Panc1 (cell line): ENCODE data around the gene LUC7L. TPM values are rescaled to one million over a fixed set of nuclear protein-coding genes. Genes with fewer than 3 reads are reported as not detected.
"Not testable (repeated sequence)": the region's sequence is repeated elsewhere in the genome, so short reads cannot be mapped to it uniquely, and the experiment has no call there.

ENCODE experiments used
- ATAC-seq: fragments of 200-7000 bp; cut with Tn5 transposase; 2 replicates; pipeline ENCODE4 v1.9.1; 2020; ENCODE audit warnings: mild to moderate bottlenecking, moderate library complexity
- BruUV-seq: library from RNA; stranded (reverse); fragments of 400-500 nt; replicated peaks from 2 replicates; lab custom pipeline; 2021; lab: Mats Ljungman, UMichigan
- CTCF ChIA-PET: fragments of 300-600 bp; sonication (Branson Sonifier 250); formaldehyde crosslinking; loops from one replicate; lab custom pipeline; 2022; ENCODE audit warnings: antibody characterized with exemption; lab: Charles Lee
- POLR2A ChIA-PET: fragments of 300-600 bp; sonication (Branson Sonifier 250); formaldehyde crosslinking; loops from one replicate; lab custom pipeline; 2022; ENCODE audit warnings: antibody characterized with exemption; lab: Charles Lee
- DNase-seq: peaks from one replicate; pipeline ENCODE4 v3.0.0-alpha.2; 2010; ENCODE audit warnings: low read depth, low spot score
- H3K27ac ChIP-seq: 2 replicates; pipeline ENCODE4 v1.5.1; 2011; ENCODE audit warnings: mild to moderate bottlenecking, low read length, inconsistent platforms
- H3K27me3 ChIP-seq: fragments of 200-500 bp; sonication (Bioruptor generic); 2 replicates; pipeline ENCODE4 v1.6.0; 2014; ENCODE audit warnings: low read length, inconsistent platforms; ENCODE audit not compliant: control insufficient read depth, insufficient read depth
- H3K36me3 ChIP-seq: fragments of 200-500 bp; sonication (Bioruptor generic); 2 replicates; pipeline ENCODE4 v1.5.1; 2014; ENCODE audit warnings: inconsistent platforms, mild to moderate bottlenecking, low read length, moderate library complexity; ENCODE audit not compliant: control insufficient read depth, insufficient read depth
- H3K4me1 ChIP-seq: 2 replicates; pipeline ENCODE4 v1.5.1; 2011; ENCODE audit warnings: inconsistent platforms, mild to moderate bottlenecking, low read length, moderate library complexity; ENCODE audit not compliant: control insufficient read depth, insufficient read depth
- H3K4me3 ChIP-seq, 2 experiments: 2 replicates each; pipeline ENCODE4 v1.5.1; 2011 to 2012; ENCODE audit warnings: low read depth in 2 of 2, low read length in 2 of 2, mild to moderate bottlenecking in 2 of 2, inconsistent platforms in 1 of 2, moderate library complexity in 1 of 2
- H3K9me3 ChIP-seq: fragments of 200-500 bp; sonication (Bioruptor generic); 2 replicates; pipeline ENCODE4 v1.5.1; 2014; ENCODE audit warnings: low read depth, mild to moderate bottlenecking, inconsistent platforms, low read length, moderate library complexity; ENCODE audit not compliant: control insufficient read depth, insufficient read depth
- CTCF ChIP-seq: fragments of 450-650 bp; IDR thresholded peaks from 2 replicates; pipeline ENCODE4 v1.5.1; 2017; ENCODE audit warnings: mild to moderate bottlenecking
- POLR2AphosphoS5 ChIP-seq: IDR thresholded peaks from 2 replicates; pipeline ENCODE4 v1.6.1; 2012; ENCODE audit warnings: mild to moderate bottlenecking, low read depth, low read length, moderate library complexity
- SIN3A ChIP-seq: IDR thresholded peaks from 2 replicates; pipeline ENCODE4 v1.6.1; 2012; ENCODE audit warnings: low read depth, mild to moderate bottlenecking, low read length, moderate library complexity, borderline replicate concordance; ENCODE audit not compliant: insufficient read depth
- TCF7L2 ChIP-seq: IDR thresholded peaks from 2 replicates; pipeline ENCODE4 v1.6.1; 2011; ENCODE audit warnings: mild to moderate bottlenecking, low read depth, low read length, inconsistent platforms
- in situ Hi-C: cut with HindIII; loops from 2 replicates; pipeline ENCODE4 v1.10.0; 2016; ENCODE audit warnings: low sequenced_read_pairs, low pct_unique_long_range_greater_than_20kb
- intact Hi-C: fragments of 100-400 bp; cut with micrococcal nuclease; formaldehyde crosslinking; loops from one replicate; pipeline ENCODE4 v1.10.0; 2022; ENCODE audit not compliant: unreplicated experiment
- total RNA-seq: library from RNA; stranded (reverse); gene quantifications from one replicate; pipeline ENCODE4 v1.2.1, GENCODE V29; 2021; ENCODE audit not compliant: unreplicated experiment
- TF ChIP-seq, protein P1 (sequence below), 2 experiments: IDR thresholded peaks; 2 replicates each; pipeline ENCODE4 v1.6.1; 2011 to 2012; ENCODE audit warnings: low read depth in 2 of 2, control low read depth in 1 of 2, low read length in 1 of 2, mild to moderate bottlenecking in 1 of 2, moderate library complexity in 1 of 2; ENCODE audit not compliant: insufficient read depth in 1 of 2

Gene LUC7L
- total RNA-seq, 1 experiment from 2014 or later = 75.3 TPM

DNA sequence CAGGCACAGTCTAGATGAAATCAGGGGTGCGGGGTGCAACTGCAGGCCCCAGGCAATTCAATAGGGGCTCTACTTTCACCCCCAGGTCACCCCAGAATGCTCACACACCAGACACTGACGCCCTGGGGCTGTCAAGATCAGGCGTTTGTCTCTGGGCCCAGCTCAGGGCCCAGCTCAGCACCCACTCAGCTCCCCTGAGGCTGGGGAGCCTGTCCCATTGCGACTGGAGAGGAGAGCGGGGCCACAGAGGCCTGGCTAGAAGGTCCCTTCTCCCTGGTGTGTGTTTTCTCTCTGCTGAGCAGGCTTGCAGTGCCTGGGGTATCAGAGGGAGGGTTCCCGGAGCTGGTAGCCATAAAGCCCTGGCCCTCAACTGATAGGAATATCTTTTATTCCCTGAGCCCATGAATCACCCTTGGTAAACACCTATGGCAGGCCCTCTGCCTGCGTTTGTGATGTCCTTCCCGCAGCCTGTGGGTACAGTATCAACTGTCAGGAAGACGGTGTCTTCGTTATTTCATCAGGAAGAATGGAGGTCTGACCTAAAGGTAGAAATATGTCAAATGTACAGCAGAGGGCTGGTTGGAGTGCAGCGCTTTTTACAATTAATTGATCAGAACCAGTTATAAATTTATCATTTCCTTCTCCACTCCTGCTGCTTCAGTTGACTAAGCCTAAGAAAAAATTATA is 51.1 kb downstream of the LUC7L start:
- intact Hi-C loops = no loop called here
- Histone ChIP-seq H3K4me3 (no peak overlapping the region), H3K27ac (no peak overlapping the region), H3K9me3 (no peaks in the 10 kb centered on the region), H3K4me1 (peaks cover 6% of the 10 kb centered on the region; the same call in 1 of the 2 replicates), H3K36me3 (no peaks in the 10 kb centered on the region), H3K27me3 (no peaks in the 10 kb centered on the region)
- no TSS peak for BruUV-seq
- in situ Hi-C loops = no loop called here
- CTCF ChIA-PET = interaction anchor here (0.8 kb wide), 1 partner anchor 80 kb away, joined by 4 read pairs; no protein-coding TSS in a partner anchor
- DNase-seq = no peak
- no peak for TF ChIP-seq CTCF
- no peak for TF ChIP-seq SIN3A
- TF ChIP-seq, protein P1, sequence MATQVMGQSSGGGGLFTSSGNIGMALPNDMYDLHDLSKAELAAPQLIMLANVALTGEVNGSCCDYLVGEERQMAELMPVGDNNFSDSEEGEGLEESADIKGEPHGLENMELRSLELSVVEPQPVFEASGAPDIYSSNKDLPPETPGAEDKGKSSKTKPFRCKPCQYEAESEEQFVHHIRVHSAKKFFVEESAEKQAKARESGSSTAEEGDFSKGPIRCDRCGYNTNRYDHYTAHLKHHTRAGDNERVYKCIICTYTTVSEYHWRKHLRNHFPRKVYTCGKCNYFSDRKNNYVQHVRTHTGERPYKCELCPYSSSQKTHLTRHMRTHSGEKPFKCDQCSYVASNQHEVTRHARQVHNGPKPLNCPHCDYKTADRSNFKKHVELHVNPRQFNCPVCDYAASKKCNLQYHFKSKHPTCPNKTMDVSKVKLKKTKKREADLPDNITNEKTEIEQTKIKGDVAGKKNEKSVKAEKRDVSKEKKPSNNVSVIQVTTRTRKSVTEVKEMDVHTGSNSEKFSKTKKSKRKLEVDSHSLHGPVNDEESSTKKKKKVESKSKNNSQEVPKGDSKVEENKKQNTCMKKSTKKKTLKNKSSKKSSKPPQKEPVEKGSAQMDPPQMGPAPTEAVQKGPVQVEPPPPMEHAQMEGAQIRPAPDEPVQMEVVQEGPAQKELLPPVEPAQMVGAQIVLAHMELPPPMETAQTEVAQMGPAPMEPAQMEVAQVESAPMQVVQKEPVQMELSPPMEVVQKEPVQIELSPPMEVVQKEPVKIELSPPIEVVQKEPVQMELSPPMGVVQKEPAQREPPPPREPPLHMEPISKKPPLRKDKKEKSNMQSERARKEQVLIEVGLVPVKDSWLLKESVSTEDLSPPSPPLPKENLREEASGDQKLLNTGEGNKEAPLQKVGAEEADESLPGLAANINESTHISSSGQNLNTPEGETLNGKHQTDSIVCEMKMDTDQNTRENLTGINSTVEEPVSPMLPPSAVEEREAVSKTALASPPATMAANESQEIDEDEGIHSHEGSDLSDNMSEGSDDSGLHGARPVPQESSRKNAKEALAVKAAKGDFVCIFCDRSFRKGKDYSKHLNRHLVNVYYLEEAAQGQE (IDR thresholded peaks at IDR 0.05; ENCODE audit: insufficient read depth in 1 of 2, low read depth in 2 of 2, low read length in 1 of 2) = no peak
- TF ChIP-seq POLR2AphosphoS5 = no peak
- no peak for TF ChIP-seq TCF7L2
- POLR2A ChIA-PET = no interaction called here
- ATAC-seq = no peak

DNA sequence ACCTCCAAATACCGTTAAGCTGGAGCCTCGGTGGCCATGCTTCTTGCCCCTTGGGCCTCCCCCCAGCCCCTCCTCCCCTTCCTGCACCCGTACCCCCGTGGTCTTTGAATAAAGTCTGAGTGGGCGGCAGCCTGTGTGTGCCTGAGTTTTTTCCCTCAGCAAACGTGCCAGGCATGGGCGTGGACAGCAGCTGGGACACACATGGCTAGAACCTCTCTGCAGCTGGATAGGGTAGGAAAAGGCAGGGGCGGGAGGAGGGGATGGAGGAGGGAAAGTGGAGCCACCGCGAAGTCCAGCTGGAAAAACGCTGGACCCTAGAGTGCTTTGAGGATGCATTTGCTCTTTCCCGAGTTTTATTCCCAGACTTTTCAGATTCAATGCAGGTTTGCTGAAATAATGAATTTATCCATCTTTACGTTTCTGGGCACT is 51.8 kb downstream of the LUC7L start:
- BruUV-seq = no TSS peak
- intact Hi-C loops = no loop called here
- no peaks in the 10 kb centered on the region for H3K36me3 ChIP-seq
- no peak for TF ChIP-seq SIN3A
- no peak for TF ChIP-seq TCF7L2
- TF ChIP-seq POLR2AphosphoS5 = no peak
- TF ChIP-seq CTCF = no peak
- TF ChIP-seq, protein P1 (IDR thresholded peaks at IDR 0.05; ENCODE audit: insufficient read depth in 1 of 2, low read depth in 2 of 2, low read length in 1 of 2) = no peak
- H3K27ac ChIP-seq = no peak overlapping the region
- H3K4me3 ChIP-seq = no peak overlapping the region
- POLR2A ChIA-PET = interaction anchor here (0.6 kb wide), 1 partner anchor 188 kb away, joined by 5 read pairs; no protein-coding TSS in a partner anchor
- H3K27me3 ChIP-seq = no peaks in the 10 kb centered on the region
- H3K4me1 ChIP-seq = peaks cover 6% of the 10 kb centered on the region; the same call in 1 of the 2 replicates
- H3K9me3 ChIP-seq = no peaks in the 10 kb centered on the region
- in situ Hi-C loops = no loop called here
- DNase-seq (no peak), ATAC-seq (no peak)
- CTCF ChIA-PET = interaction anchor here (0.8 kb wide), 1 partner anchor 80 kb away, joined by 4 read pairs; no protein-coding TSS in a partner anchor

DNA sequence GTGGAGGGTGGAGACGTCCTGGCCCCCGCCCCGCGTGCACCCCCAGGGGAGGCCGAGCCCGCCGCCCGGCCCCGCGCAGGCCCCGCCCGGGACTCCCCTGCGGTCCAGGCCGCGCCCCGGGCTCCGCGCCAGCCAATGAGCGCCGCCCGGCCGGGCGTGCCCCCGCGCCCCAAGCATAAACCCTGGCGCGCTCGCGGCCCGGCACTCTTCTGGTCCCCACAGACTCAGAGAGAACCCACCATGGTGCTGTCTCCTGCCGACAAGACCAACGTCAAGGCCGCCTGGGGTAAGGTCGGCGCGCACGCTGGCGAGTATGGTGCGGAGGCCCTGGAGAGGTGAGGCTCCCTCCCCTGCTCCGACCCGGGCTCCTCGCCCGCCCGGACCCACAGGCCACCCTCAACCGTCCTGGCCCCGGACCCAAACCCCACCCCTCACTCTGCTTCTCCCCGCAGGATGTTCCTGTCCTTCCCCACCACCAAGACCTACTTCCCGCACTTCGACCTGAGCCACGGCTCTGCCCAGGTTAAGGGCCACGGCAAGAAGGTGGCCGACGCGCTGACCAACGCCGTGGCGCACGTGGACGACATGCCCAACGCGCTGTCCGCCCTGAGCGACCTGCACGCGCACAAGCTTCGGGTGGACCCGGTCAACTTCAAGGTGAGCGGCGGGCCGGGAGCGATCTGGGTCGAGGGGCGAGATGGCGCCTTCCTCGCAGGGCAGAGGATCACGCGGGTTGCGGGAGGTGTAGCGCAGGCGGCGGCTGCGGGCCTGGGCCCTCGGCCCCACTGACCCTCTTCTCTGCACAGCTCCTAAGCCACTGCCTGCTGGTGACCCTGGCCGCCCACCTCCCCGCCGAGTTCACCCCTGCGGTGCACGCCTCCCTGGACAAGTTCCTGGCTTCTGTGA is 52.5 kb downstream of the LUC7L start, which contains the start of gene HBA1:
Gene HBA1, plus strand, starts transcription at position 204 of the 906 bp plus-strand sequence. Its CDS starts 37 bp downstream, at position 241.
- H3K27me3 ChIP-seq, H3K36me3 ChIP-seq, H3K4me1 ChIP-seq, CTCF ChIA-PET, H3K4me3 ChIP-seq, BruUV-seq, DNase-seq, intact Hi-C loops, H3K27ac ChIP-seq, in situ Hi-C loops, H3K9me3 ChIP-seq: not testable (repeated sequence)
- ATAC-seq = peak; percentile 42
- POLR2A ChIA-PET = interaction anchor here (0.6 kb wide), 1 partner anchor 188 kb away, joined by 5 read pairs; no protein-coding TSS in a partner anchor
